ENCODE measurements around the gene FRMD1.

DNA sequence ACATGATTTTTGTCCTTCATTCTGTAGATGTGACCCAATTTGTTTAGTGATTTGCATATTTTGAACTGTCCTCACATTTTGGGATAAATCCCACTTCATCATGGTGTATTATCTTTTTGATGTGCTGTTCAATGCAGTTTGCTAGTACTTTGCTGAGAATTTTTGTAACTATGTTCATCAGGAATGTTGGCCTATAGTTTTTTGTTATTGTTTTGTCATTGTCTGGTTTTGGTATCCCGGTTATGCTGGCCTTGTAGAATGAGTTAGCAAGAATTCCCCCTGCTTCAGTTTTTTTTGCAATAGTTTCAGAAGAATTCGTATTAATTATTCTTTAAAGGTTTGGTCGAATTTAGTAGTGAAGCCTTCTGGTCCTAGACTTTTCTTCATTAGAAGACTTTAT lies 69.7 kb downstream of the FRMD1 start:
- TF ChIP-seq, protein P1, sequence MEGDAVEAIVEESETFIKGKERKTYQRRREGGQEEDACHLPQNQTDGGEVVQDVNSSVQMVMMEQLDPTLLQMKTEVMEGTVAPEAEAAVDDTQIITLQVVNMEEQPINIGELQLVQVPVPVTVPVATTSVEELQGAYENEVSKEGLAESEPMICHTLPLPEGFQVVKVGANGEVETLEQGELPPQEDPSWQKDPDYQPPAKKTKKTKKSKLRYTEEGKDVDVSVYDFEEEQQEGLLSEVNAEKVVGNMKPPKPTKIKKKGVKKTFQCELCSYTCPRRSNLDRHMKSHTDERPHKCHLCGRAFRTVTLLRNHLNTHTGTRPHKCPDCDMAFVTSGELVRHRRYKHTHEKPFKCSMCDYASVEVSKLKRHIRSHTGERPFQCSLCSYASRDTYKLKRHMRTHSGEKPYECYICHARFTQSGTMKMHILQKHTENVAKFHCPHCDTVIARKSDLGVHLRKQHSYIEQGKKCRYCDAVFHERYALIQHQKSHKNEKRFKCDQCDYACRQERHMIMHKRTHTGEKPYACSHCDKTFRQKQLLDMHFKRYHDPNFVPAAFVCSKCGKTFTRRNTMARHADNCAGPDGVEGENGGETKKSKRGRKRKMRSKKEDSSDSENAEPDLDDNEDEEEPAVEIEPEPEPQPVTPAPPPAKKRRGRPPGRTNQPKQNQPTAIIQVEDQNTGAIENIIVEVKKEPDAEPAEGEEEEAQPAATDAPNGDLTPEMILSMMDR (conservative IDR thresholded peaks at IDR 0.05 in 1 of 2, IDR thresholded peaks at IDR 0.05 in 1 of 2; ENCODE audit: extremely low read depth in 1 of 2, insufficient read depth in 1 of 2, low read depth in 1 of 2, low read length in 2 of 2): no peak
- no peak for TF ChIP-seq EZH2 (IDR thresholded peaks at IDR 0.05; ENCODE audit: borderline replicate concordance, low read length)

Measured in mammary epithelial cell (primary cell).